Mucosa of descending colon (tissue), 3 donors: ENCODE measurements around the gene METTL24. TPM values are rescaled to one million over a fixed set of nuclear protein-coding genes. Genes with fewer than 3 reads are reported as not detected.

Experiments used
- ATAC-seq: fragments of 200-7000 bp; cut with Tn5 transposase; one replicate; pipeline ENCODE4 v1.9.1; 2020; ENCODE audit warnings: mild to moderate bottlenecking, moderate library complexity
- DNase-seq, 3 donors: peaks; one replicate each; pipeline ENCODE4 v3.0.0-alpha.2; 2020
- H3K36me3 ChIP-seq: fragments of 200-600 bp; one replicate; pipeline ENCODE4 v1.8.0; 2021; ENCODE audit warnings: low read depth, mild to moderate bottlenecking
- H3K4me1 ChIP-seq: fragments of 200-600 bp; one replicate; pipeline ENCODE4 v1.8.0; 2021; ENCODE audit warnings: low read depth, mild to moderate bottlenecking
- H3K4me3 ChIP-seq: fragments of 200-600 bp; one replicate; pipeline ENCODE4 v1.8.0; 2021; ENCODE audit warnings: mild to moderate bottlenecking
- H3K9me3 ChIP-seq: fragments of 200-600 bp; one replicate; pipeline ENCODE4 v1.8.0; 2021; ENCODE audit warnings: mild to moderate bottlenecking
- CTCF ChIP-seq: fragments of 200-600 bp; IDR thresholded peaks from one replicate; pipeline ENCODE4 v1.8.0; 2022; ENCODE audit warnings: antibody characterized with exemption, mild to moderate bottlenecking
- intact Hi-C, 2 donors: fragments of 100-400 bp; cut with DNase I in 1 of 2; cut with micrococcal nuclease in 1 of 2; formaldehyde crosslinking; loops; one replicate each; pipeline versions ENCODE4 v1.11.0 to v1.11.1; 2022; cut with DNase I, micrococcal nuclease
- total RNA-seq, 3 donors: library from RNA; stranded (reverse); fragmentation: NEBNext Ultra II Directional in 2 of 3; extraction: Animal tissue kit (Norgen Biotek cat#: 25700) in 2 of 3; gene quantifications; one replicate each; pipeline versions ENCODE4 v1.2.1 to v1.2.4, GENCODE V29; 2021 to 2023
- donor health status: DM: no; HTN: no; CAD: no; lungs with moderate emphysema.
- donor health status: DM: no; HTN: no; CAD: no.
- donor health status: DM: no; HTN: yes; CAD: no.

The METTL24 gene
- total RNA-seq, 3 donors from 2014 or later: 0.43 to 23.5 (median 1.2) TPM

GRCh38 chr6:110328259-110328658, 29.9 kb downstream of the METTL24 start:
- TF ChIP-seq CTCF: no peak
- ATAC-seq (no peak), DNase-seq (no peak)
- intact Hi-C loops: no loop called here
- no peaks in the 10 kb centered on the region for H3K9me3 ChIP-seq
- peaks cover 24% of the 10 kb centered on the region for H3K4me1 ChIP-seq
- H3K4me3 ChIP-seq: no peak overlapping the region
- no peaks in the 10 kb centered on the region for H3K36me3 ChIP-seq

GRCh38 chr6:110327391-110327790, 30.8 kb downstream of the METTL24 start:
- H3K4me3 ChIP-seq: no peak overlapping the region
- H3K36me3 ChIP-seq: no peaks in the 10 kb centered on the region
- TF ChIP-seq CTCF: no peak
- intact Hi-C loops: no loop called here
- DNase-seq (no peak), ATAC-seq (no peak)
- H3K4me1 ChIP-seq: peaks cover 24% of the 10 kb centered on the region
- H3K9me3 ChIP-seq: no peaks in the 10 kb centered on the region

- intact Hi-C loops: no loop called here
- Histone ChIP-seq H3K9me3 (no peaks in the 10 kb centered on the region), H3K4me1 (peaks cover 24% of the 10 kb centered on the region), H3K36me3 (no peaks in the 10 kb centered on the region), H3K4me3 (no peak overlapping the region)
- no peak for DNase-seq
- peak; percentile 54 for ATAC-seq
- TF ChIP-seq CTCF: no peak
These were observed 31.5 kb downstream of the METTL24 start for GRCh38 chr6:110326609-110327008.

GRCh38 chr6:110326057-110326456, 32.1 kb downstream of the METTL24 start:
- no peak for TF ChIP-seq CTCF

GRCh38 chr6:110325197-110325596, 33.0 kb downstream of the METTL24 start:
- H3K4me3 ChIP-seq: no peak overlapping the region
- intact Hi-C loops: no loop called here
- no peak for TF ChIP-seq CTCF
- DNase-seq: peak in 1 of 3 donors; percentile 33
- no peaks in the 10 kb centered on the region for H3K36me3 ChIP-seq
- H3K9me3 ChIP-seq: no peaks in the 10 kb centered on the region
- peaks cover 24% of the 10 kb centered on the region for H3K4me1 ChIP-seq
- peak; percentile 80 for ATAC-seq

More at GRCh38 chr6:110326057-110326456, 32.1 kb downstream of the METTL24 start:
- Histone ChIP-seq H3K4me1 (peaks cover 24% of the 10 kb centered on the region), H3K9me3 (no peaks in the 10 kb centered on the region), H3K36me3 (no peaks in the 10 kb centered on the region), H3K4me3 (no peak overlapping the region)
- ATAC-seq (no peak), DNase-seq (no peak)
- intact Hi-C loops: no loop called here

- intact Hi-C loops: no loop called here
- Histone ChIP-seq H3K4me3 (no peak overlapping the region), H3K9me3 (no peaks in the 10 kb centered on the region), H3K4me1 (peaks cover 22% of the 10 kb centered on the region), H3K36me3 (no peaks in the 10 kb centered on the region)
- ATAC-seq (no peak), DNase-seq (no peak)
- no peak for TF ChIP-seq CTCF
These were observed 33.6 kb downstream of the METTL24 start for GRCh38 chr6:110324548-110324947.
